ENCODE results near the gene CD164L2. TPM values are rescaled to one million over a fixed set of nuclear protein-coding genes. Genes with fewer than 3 reads are reported as not detected.

The CD164L2 gene
- total and polyA plus RNA-seq, 7 donors: not detected

- Histone ChIP-seq H3K4me3 (no peak overlapping the region), H3K4me1 (peaks cover 7% of the 10 kb centered on the region), H3K27ac (no peak overlapping the region), H3K27me3 (ENCODE audit: insufficient read depth in 3 of 3, low read length in 2 of 3) (peaks cover 0 to 27% (median 24%) of the 10 kb centered on the region in 3 donors), H3K36me3 (ENCODE audit: insufficient read depth in 1 of 2, low read depth in 1 of 2) (no peaks in the 10 kb centered on the region), H3K9me3 (no peaks in the 10 kb centered on the region)
- ATAC-seq: no peak
- no peak for TF ChIP-seq CTCF (IDR thresholded peaks at IDR 0.05)
- no peak for DNase-seq
- intact Hi-C loops (cut with DNase I): loop anchor here in 1 of 2 donors (10.0 kb wide), 1 partner anchor 1672 kb away; no protein-coding TSS in a partner anchor
- 75 to 76% (median 75%) methylated on average over 13 to 14 of the region's 14 CpGs for WGBS, 3 donors
These were observed 36.0 kb downstream of the CD164L2 start for GRCh38 chr1:27346991-27347624.

- TF ChIP-seq CTCF (IDR thresholded peaks at IDR 0.05): no peak
- ATAC-seq: no peak
These were observed 36.8 kb downstream of the CD164L2 start for GRCh38 chr1:27346357-27346756.

GRCh38 chr1:27345272-27345671, 37.9 kb downstream of the CD164L2 start:
- intact Hi-C loops (cut with DNase I): loop anchor here in 1 of 2 donors (10.0 kb wide), 1 partner anchor 1670 kb away; no protein-coding TSS in a partner anchor
- 79 to 87% (median 81%) methylated on average over 12 of the region's 12 CpGs for WGBS, 3 donors
- peaks cover 0 to 20% (median 17%) of the 10 kb centered on the region in 3 donors for H3K27me3 ChIP-seq (ENCODE audit: insufficient read depth in 3 of 3, low read length in 2 of 3)

More at GRCh38 chr1:27346357-27346756, 36.8 kb downstream of the CD164L2 start:
- Histone ChIP-seq H3K27ac (no peak overlapping the region), H3K4me1 (peaks cover 7% of the 10 kb centered on the region), H3K36me3 (ENCODE audit: insufficient read depth in 1 of 2, low read depth in 1 of 2) (no peaks in the 10 kb centered on the region), H3K27me3 (ENCODE audit: insufficient read depth in 3 of 3, low read length in 2 of 3) (peaks cover 0 to 27% (median 24%) of the 10 kb centered on the region in 3 donors), H3K9me3 (no peaks in the 10 kb centered on the region), H3K4me3 (no peak overlapping the region)
- 86 to 90% (median 87%) methylated on average over 8 of the region's 8 CpGs for WGBS, 3 donors
- DNase-seq: no peak
- intact Hi-C loops (cut with DNase I): loop anchor here in 1 of 2 donors (10.0 kb wide), 1 partner anchor 1672 kb away; no protein-coding TSS in a partner anchor

GRCh38 chr1:27343639-27344025, 39.5 kb downstream of the CD164L2 start:
- Histone ChIP-seq H3K36me3 (ENCODE audit: insufficient read depth in 1 of 2, low read depth in 1 of 2) (no peaks in the 10 kb centered on the region), H3K27ac (no peak overlapping the region), H3K4me1 (no peaks in the 10 kb centered on the region), H3K27me3 (ENCODE audit: insufficient read depth in 3 of 3, low read length in 2 of 3) (peaks cover 0 to 10% (median under 1%) of the 10 kb centered on the region in 3 donors), H3K4me3 (no peak overlapping the region), H3K9me3 (no peaks in the 10 kb centered on the region)
- intact Hi-C loops (cut with DNase I): loop anchor here in 1 of 2 donors (10.0 kb wide), 1 partner anchor 1669 kb away; no protein-coding TSS in a partner anchor
- no peak for DNase-seq
- 75 to 88% (median 80%) methylated on average over 5 of the region's 5 CpGs for WGBS, 3 donors
- no peak for TF ChIP-seq CTCF (IDR thresholded peaks at IDR 0.05)
- ATAC-seq: no peak

More at GRCh38 chr1:27345272-27345671, 37.9 kb downstream of the CD164L2 start:
- no peak for TF ChIP-seq CTCF (IDR thresholded peaks at IDR 0.05)
- DNase-seq: no peak
- Histone ChIP-seq H3K27ac (no peak overlapping the region), H3K4me1 (peaks cover 4% of the 10 kb centered on the region), H3K4me3 (no peak overlapping the region), H3K36me3 (ENCODE audit: insufficient read depth in 1 of 2, low read depth in 1 of 2) (no peaks in the 10 kb centered on the region), H3K9me3 (no peaks in the 10 kb centered on the region)
- ATAC-seq: no peak

Measured in psoas muscle (tissue), 8 donors.